Stimulated activated CD4-positive, alpha-beta T cell treated with anti-CD3 and anti-CD28 coated beads, Interleukin-15, amount 100 ng/mL, for 48 hours (primary cell): ENCODE measurements around the gene HIPK4.
"Not testable (repeated sequence)": the region's sequence is repeated elsewhere in the genome, so short reads cannot be mapped to it uniquely, and the experiment has no call there.

Experiments used
- DNase-seq, 2 donors: peaks; one replicate each; pipeline ENCODE4 v3.0.0-alpha.2; 2020; ENCODE audit warnings: low read depth in 2 of 2

The HIPK4 gene

DNA sequence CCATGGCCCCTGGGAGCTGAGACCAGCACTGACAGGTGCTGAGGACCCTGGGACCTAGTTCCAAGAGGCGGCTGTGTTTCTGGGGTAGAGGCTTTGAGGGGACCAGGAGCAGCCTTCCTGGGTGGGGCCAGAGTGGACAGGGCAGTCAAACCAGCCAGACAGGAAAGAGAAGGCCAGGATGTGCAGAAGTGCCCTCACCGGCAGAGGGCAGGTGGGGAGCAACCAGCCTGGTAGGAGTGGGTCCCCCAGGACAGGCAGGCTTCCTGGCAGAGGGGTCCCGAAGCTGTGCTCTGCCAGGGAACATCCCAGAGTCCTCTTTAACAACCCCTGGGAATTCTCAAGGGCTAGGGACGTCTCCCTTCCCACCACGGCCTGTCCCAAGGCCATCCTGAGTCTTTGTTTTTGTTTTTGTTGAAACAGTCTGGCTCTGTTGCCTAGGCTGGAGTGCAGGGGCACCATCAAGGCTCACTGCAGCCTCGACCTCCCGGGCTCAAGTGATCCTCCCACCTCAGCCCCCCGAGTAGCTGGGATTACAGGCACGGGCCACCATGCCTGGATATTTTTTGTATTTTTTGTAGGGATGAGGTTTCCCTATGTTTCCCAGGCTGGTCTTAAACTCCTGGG lies 3.0 kb upstream of the HIPK4 start:
- no peak for DNase-seq

DNA sequence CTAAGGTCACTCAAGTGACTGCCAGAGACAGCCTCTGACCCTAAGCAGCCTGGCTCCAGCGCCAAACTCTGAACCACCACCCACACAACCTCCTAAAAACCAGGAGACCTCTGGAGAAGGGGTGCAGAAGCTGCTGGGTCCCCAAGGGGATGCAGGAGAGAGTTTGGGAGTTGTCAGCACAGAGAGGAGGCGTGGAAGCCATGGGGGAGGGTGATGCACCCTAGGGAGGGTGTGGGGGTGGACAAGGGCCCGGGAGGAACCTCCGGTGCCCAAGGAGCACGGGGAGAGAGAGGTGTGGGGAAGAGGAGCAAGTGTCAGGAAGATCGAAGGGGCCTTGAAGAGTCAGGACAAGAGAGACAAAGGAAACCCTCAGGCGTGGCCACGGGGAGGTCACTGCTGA lies 2.1 kb upstream of the HIPK4 start:
- no peak for DNase-seq

DNA sequence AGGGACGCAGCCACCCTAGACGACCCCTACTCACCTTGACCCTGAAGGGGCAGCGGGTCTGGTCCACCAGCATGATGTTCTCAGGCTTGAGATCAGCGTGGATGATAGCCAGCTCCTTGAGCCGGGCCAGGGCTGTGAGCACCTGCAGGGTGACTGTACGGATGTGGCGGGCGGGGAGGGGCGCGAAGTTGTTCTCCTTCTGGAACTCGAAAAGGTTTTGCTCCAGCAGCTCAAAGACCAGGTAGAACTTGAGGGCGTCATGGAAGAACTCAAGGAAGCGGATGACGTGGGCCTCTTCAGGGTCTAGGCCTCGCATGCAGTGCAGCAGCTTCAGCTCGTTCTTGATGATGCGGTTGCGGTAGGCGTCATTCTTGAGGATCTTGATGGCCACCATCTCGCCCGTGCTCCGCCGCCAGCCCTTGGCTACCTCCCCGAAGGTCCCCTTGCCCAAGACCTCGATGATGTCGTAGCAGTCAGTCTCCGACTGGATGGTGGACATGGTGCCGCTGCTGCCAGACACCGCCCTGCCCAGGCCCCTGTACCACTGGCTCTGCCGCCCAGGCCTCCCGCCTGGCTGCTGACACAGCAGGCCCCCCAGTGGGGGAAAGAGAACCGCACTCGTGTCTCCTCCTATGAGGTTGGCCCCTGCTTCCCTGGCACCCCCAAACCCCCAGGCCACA lies 437 bp downstream of the HIPK4 start:
- no peak for DNase-seq

DNA sequence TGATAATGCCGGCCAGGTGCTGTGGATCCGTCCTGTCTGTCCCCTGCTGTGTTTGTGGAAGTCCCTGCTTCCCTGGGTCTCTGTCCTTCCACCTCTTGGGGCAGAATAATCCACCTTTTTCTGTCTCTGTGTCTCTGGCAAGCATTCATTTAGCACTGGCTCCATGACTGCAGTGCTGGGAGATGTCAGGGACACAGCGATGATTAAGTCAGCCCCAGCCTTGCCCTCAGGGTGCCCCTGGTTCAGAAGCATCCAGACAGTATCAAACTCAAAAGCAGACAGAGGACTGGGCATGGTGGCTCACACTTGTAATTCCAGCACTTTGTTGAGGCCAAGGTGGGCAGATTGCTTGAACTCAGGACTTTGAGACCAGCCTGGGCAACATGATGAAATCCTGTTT lies 1.5 kb downstream of the HIPK4 start:
- no peak for DNase-seq

DNA sequence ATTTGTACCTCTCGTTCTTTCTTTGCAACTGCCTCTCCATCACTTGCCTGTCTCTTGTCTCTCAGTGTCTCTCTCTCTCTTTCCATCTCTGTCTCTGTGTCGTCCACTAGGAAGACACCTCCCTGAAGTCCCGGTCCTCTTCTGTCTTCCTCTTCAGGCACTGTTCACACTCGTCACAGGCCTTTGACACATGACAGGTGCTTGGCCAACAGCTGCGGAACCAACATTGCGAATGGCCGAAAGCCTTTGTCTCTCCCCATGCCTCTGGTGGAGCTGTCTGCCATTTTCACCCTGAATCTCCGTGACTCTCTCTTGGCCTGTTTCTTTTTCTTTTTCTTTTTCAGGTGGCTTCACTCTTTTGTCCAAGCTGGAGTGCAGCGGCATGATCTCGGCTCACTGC lies 2.8 kb downstream of the HIPK4 start:
- no peak for DNase-seq

DNA sequence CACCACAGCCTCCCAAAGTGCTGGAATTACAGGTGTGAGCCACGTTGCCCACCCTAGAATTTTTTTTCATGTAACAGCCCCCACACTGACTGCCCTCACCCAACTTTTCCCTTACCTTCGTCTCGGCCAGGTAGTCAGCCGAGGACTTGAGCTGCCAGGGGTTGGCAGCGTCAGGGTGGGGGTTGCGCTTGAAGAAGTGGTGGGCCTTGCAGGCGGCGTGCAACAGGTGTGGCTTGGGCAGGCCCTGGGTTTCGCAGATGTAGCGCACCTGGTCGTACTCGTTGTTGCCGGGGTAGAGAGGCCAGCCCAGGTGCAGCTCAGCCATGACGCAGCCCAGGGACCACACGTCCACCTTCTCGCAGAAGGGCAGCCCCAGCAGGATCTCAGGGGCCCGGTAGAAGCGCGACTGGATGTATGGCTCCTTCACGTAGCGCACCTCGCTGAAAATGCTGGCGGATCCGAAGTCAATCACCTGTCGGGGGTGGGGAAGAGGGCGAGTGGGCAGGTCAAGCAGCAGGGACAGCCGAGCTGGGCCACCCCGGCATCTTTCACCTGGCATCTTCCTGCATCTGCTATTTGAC lies 6.2 kb downstream of the HIPK4 start:
- no peak for DNase-seq

DNA sequence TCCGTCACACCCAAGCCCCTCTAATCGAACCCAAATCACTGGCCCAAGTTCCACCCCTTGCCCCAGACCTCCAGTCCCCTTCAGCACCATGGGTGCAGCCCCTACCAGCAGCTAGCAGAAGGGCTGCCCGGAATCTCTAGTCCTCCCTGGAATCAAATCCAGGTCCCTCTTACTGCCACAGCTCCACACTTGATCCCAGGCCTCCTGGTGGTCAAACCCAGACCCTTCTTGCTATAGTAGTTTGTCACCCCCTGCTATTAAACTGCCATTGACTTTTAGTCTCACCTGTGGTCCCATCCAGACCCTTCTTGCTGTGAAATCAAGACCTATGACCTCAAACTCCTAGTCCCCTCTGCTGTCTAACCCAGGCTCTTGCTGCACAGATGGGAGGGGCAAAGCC lies 8.7 kb downstream of the HIPK4 start:
- no peak for DNase-seq

DNA sequence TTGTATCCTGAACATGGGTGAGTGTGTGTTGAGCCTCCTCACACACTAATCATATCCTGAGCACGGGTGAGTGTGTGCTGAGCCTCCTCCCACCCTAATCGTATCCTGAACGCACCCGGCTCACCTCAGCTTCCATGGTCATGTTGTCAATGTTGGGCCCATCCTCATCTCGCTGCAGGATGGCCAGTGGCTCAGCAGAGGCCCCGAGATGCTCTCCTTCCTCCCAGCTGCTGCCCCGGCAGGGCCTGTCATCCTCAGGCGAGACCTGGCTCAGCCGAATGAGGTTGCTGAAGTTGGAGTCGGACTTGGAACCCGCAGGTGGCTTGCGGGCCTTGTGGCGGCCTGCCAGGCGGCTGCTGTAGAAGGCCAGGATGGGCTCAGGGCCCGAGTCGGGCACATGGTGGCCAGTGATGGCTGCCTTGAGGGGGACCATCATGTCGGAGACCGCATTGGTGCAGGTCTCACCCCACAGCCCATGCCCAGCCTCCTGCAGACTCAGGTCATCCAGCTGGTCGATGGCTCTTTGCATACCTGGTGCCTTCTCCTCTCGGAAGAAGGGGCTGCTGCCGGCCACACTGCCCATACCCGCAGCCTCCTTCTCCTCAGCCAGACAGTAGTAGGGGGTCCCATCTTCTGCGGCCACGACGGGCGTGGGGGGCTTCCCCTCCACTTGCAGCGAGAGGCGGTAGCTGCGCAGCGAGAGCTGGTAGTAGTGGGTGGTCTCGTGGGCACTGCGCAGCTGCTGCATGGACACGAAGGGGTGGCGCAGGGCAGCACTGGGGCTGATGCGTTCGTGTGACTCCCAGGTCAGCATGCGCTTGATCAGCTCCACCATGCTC lies 9.6 kb downstream of the HIPK4 start:
- no peak for DNase-seq

DNA sequence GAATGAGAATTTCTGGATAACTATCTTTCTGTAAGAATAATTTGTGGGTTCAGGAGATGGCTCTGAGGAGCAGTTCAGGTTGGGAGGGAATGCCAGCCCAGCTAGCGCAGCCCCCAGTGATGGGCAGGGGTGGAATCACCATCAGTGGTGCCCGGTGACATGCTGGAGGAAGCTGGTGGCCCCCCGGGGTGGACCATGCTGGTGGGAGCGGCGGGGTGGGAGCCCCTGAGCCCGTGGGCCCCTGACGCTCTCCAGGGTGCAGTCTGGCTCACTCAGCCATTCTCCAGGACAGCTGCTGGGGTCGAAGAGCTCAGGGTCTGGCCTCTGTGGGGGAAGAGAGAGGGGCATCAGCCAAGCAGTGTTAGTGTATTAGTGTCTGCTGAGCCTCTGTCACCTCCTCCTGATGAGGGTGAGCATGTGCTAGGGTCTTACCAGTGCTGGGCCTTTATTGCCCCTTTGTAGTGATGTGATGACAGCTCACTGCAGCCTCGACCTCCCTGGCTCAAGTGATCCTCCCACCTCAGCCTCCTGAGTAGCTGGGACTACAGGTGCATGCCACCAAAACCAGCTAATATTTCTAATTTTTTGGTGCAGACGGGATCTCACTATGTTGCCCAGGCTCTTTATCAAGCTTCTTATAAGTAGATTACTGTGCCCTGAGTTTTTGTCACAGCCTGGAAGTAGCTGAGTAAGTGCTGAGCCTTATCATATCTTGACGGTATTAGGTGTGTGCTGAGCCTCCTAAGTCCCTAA lies 10.4 kb downstream of the HIPK4 start:
- DNase-seq = no peak

DNA sequence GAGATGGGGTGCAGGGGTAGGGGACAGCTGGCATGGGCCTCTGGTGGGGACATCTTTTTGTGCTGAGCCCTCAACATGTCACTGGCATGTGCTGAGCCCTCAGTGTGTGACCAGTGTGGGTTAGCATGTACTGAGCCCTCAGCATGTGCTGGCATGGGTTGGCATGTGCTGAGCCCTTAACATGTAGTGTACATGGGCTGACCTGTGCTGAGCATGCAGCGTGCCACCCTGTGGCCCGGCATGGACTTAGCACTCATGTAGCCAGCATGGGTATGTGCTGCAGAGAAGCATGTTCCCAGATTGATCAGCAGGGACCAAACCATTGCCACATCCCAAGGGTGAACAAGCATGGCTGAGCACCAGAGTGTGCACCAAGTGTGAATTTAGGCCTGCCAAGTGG lies 11.5 kb downstream of the HIPK4 start:
- DNase-seq = no peak

DNA sequence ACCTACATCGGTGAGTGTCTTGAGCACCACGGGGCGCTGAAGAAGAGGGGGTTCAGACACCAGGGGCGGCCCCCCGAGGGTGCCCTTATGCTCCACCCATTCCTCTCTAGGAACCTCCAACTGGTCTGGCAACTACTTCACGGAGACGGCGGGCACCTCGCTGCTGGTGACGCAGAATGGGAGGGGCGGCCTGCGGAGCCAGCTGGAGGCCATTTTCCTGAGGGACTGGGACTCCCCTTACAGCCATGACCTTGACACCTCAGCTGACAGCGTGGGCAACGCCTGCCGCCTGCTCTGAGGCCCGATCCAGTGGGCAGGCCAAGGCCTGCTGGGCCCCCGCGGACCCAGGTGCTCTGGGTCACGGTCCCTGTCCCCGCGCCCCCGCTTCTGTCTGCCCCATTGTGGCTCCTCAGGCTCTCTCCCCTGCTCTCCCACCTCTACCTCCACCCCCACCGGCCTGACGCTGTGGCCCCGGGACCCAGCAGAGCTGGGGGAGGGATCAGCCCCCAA lies 12.1 kb downstream of the HIPK4 start:
- DNase-seq = no peak

DNA sequence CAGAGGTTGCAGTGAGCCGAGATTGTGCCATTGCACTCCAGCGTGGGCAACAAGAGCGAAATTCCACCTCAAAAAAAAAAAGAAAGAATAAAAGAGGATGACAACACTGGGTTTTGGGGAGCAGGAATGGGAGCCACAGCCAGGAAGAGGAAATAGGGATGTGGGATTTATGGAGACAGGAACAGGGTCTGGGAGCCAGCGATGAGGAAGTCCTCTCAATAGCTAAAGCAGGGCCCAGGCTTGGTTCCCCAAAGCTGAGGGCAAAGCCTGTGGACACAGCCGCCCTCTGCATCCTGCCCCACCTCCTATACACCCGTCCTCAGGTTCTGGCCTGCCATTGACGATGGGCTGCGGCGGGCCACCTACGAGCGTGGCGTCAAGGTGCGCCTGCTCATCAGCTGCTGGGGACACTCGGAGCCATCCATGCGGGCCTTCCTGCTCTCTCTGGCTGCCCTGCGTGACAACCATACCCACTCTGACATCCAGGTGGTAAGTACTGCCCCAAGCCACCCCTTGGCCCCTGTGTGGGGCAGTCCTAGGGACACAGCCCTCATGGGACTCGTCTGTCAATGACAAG lies 13.6 kb downstream of the HIPK4 start:
- DNase-seq = no peak

DNA sequence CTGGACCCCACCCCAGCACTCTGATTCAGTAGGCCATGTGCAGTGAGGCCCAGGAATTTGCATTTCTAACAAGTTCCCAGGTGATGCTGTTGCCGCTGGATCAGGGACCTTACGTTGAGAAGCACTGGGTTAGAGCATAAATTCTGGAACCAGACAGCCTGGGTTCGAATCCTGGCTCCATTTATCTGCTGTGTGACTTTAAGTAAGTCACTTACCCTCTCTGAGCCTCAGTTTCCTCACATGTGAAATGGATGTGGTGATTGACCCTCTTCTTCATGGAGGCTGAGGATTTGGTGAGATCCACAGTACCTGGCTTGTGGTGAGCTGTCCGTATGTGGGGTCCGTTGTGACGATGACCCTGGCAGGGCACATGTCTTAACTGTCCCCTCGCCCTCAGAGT lies 15.9 kb downstream of the HIPK4 start:
- no peak for DNase-seq

DNA sequence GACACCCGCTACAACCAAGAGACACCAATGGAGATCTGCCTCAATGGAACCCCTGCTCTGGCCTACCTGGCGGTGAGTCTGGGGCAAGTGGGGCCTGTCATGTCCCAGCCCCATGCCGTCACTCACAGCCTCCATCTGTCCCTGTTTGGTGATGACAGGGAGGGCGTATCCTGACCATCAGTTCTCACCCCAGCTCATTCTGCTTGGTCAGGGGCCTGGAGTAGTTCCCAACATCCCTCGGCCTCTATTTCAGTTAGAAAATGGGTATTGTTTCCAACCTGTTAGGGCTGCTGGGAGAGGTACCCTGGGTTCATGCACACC lies 18.2 kb downstream of the HIPK4 start:
- no peak for DNase-seq

DNA sequence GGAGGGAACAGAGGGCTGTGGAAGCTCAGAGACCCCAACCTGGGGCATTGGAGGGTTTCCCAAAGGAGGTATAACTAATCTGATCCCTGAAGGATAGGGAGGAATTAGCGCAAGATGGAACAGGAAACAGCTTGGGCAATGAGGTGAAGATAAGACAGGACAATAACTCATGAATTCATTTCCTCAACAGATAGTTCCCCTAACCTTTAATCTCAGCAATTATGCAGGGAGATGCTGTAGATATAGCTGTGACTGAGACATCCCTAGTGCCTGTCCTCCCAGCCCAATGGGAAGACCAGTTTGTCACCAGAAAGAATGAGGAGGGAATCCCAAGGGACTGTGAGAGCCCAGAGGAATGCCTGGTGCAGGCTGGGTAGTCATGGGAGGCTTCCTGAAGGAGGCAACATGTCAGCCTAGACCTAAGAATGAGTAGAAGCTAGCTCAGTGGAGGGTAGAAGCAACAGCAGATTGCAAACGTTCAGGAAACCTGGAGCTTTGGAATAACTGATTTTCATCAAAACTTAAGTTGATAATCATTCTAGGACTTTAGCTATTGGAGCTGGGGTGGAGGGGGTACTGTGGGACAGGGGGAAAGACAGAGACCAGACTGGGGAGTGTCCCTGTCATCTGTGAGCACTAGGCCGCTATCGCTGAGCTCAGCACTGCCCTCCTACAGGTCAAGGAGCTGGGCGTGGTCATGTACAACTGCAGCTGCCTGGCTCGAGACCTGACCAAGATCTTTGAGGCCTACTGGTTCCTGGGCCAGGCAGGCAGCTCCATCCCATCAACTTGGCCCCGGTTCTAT lies 18.8 kb downstream of the HIPK4 start:
- DNase-seq = no peak

DNA sequence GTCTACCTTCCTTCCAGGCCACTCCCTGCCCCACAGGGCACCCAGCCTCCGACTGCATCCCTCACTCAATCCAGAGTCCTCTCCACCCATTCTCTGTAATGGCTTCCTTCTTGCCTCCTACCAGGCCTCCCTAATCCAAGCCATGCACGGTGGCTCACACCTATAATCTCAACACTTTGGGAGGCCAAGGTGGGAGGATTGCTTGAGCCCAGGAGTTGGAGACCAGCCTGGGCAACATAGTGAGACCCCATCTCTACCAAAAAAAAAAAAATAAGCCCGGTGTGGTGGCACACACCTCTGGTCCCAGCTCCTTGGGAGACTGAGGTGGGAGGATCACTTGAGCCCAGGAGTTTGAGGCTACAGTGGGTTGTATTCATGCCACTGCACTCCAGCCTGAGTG lies 19.7 kb downstream of the HIPK4 start:
- DNase-seq = not testable (repeated sequence)

DNA sequence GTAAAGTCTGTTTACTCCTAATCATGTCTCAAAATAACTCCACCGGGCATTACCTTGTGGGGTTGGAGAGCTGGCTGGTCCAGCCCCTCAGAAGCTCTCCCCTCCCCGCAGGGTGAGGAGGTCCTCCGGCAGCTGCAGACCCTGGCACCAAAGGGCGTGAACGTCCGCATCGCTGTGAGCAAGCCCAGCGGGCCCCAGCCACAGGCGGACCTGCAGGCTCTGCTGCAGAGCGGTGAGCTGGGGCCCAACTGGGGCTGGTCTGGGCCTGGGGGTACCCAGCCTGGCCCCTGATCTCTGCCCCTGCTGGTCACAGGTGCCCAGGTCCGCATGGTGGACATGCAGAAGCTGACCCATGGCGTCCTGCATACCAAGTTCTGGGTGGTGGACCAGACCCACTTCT lies 20.2 kb downstream of the HIPK4 start:
- DNase-seq = no peak

DNA sequence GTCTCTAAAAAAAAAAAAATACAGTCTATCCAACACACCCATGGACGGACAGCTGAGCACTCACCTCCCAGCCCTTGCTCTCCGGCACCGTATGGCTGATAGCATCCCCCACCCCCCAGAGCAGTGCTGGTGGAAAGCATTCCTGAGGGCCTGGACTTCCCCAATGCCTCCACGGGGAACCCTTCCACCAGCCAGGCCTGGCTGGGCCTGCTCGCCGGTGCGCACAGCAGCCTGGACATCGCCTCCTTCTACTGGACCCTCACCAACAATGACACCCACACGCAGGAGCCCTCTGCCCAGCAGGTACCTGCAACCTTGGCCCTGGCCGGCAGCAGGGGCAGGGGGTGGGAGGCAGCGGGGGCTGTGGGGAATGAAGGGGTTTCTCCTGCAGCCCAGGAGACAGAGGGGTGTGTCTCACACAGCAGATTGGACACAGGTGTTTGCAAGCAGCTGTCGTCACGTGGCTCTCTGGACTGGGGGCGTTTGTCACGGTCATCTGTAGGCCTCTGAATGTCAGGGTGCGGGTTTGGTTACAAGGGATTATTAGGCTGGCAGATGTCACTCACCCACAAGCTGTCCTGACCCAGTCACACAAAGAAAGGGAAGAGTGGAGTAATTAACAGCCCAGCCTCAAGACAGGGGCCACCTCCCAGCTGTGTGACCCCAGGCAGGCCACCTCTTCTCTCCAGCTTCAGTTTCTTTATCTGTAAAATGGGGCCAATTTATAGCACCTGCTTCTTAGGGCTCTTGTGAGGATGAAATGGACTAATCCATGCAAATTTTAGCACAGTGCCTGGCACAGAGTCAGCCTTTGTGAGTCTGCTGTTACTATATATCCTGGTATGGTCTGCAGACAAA lies 22.2 kb downstream of the HIPK4 start:
- DNase-seq = no peak

DNA sequence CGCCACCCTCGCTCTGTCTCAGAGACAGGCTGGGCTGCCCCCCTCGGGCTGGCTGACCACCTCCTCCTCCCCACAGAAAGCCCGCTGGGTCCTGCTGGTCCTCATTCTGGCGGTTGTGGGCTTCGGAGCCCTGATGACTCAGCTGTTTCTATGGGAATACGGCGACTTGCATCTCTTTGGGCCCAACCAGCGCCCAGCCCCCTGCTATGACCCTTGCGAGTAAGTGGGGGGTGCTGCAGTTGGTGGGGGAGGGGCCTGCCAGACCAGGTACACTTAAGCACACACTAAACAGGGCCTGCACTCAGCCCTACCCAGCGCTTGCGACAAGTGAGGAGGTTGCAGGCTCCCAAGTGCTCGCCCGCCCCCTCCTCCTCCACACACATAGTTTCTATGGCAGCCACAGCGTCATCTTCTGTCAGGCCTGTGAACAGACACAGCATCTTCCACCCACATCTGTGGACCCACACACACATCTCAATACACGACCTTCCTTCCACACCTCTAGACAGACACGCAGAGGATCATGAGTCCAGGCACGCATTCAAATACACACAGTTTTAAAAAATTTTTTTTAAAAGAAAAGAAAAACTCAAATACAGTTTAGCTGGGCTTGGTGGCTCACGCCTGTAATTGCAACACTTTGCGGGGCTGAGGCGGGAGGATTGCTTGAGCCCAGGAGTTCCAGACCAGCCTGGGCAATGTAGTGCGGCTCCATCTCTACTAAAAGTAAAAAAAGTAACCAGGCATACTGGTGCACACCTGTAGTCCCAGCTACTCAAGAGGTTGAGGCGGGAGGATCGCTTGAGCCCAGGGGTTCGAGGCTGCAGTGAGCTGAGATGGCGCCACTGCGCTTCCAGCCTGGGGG lies 23.1 kb downstream of the HIPK4 start:
- no peak for DNase-seq
